Adrenal gland (tissue), 5 donors: ENCODE measurements around the gene RBL1.
"Not testable (repeated sequence)": the region's sequence is repeated elsewhere in the genome, so short reads cannot be mapped to it uniquely, and the experiment has no call there.

Experiments used
- POLR2A ChIP-seq, 2 donors: fragments of 450-650 bp; IDR thresholded peaks; one replicate each; pipeline ENCODE4 v1.6.1; 2017; ENCODE audit warnings: antibody characterized with exemption in 2 of 2, mild to moderate bottlenecking in 2 of 2, moderate library complexity in 1 of 2
- TF ChIP-seq, protein P1 (sequence below), 6 experiments: fragments of 450-650 bp in 4 of 6; fragments of 200-600 bp in 2 of 6; sonication (generic) in 1 of 6; IDR thresholded peaks; 1 replicate in 5 of 6; 2 replicates in 1 of 6; pipeline versions ENCODE4 v1.5.1 to v1.8.0; 2016 to 2021; ENCODE audit warnings: antibody characterized with exemption in 6 of 6, mild to moderate bottlenecking in 2 of 6, moderate library complexity in 1 of 6
- donor health status: DM: no; HTN: no; CAD: no.

DNA sequence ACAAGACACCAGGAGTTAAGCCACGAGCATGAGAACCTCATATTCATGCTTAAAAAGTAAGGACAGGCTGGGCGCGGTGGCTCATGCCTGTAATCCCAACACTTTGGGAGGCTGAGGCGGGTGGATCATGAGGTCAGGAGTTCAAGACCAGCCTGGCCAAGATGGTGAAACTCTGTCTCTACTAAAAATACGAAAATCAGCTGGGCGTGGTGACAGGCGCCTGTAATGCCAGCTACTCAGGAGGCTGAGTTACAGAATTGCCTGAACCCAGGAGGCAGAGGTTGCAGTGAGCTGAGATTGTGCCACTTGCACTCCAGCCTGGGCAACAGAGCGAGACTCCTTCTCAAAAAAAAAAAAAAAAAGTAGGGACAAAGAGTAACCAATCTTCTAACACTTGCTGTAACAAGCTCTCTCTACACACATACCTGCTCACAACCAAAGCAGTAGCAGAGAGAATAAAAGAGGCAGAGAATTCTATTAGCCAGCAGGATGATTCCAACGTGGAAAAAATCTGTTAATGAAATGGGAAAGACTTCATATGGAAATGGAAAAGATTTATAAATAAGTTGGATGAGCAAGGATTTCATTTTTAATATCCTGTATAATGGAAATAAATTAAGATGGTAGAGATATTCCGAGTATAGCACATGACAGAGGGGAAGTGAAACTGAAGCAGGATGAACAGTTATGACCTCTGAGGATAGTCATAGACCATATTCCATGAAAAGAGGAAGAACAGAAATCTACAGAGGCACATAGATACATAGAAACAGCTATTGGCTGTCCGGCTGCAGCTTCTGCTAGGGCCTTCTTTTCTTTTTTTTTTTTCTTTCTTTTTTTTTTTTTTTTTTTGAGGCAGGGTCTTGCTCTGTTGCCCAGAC lies 90.5 kb downstream of the RBL1 start:
- TF ChIP-seq, protein P1, sequence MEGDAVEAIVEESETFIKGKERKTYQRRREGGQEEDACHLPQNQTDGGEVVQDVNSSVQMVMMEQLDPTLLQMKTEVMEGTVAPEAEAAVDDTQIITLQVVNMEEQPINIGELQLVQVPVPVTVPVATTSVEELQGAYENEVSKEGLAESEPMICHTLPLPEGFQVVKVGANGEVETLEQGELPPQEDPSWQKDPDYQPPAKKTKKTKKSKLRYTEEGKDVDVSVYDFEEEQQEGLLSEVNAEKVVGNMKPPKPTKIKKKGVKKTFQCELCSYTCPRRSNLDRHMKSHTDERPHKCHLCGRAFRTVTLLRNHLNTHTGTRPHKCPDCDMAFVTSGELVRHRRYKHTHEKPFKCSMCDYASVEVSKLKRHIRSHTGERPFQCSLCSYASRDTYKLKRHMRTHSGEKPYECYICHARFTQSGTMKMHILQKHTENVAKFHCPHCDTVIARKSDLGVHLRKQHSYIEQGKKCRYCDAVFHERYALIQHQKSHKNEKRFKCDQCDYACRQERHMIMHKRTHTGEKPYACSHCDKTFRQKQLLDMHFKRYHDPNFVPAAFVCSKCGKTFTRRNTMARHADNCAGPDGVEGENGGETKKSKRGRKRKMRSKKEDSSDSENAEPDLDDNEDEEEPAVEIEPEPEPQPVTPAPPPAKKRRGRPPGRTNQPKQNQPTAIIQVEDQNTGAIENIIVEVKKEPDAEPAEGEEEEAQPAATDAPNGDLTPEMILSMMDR (IDR thresholded peaks at IDR 0.05): not testable (repeated sequence)
- not testable (repeated sequence) for TF ChIP-seq POLR2A (IDR thresholded peaks at IDR 0.05)
